Measurements from ENCODE around the gene SMG6.

SMG6 gene

DNA sequence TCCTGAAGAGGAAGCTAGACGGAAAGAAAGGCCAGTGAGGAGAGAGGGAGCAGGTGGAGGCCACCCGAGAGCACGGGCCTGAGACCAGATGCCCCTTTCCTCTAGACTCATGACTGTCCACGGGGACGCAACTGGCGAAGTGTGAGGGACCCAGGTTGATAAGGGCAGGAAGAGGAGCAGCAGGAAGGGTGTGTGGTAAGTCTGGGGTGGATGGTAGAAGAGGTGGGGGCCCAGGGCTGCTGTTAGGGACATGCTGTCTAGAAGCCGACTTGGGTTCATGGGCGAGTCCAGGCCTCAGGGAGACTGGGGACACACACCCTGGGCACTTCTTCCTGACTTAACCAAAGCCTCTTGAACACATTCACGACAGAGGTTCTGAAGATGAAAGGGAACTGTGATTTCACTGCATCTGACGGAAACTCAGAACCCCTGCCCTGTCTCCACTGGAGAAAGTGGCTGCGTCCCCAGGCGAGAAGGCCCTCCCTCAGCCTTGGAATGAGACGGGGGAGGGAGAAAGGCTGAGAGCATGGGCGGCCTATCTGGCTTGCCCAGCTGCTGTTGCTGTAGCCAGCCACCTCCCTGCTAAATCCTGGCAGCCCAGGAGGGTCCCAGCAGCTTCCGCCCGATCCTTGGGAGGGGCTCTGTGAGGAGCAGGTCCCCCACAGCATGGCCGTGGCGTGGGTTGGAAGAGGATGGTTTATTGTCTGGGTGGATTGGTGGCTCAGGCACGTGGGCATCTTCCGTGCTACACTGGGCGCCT, 242.7 kb downstream of the SMG6 start:
- no peak for TF ChIP-seq CTCF (conservative IDR thresholded peaks at IDR 0.05; ENCODE audit: low read depth, low read length)

DNA sequence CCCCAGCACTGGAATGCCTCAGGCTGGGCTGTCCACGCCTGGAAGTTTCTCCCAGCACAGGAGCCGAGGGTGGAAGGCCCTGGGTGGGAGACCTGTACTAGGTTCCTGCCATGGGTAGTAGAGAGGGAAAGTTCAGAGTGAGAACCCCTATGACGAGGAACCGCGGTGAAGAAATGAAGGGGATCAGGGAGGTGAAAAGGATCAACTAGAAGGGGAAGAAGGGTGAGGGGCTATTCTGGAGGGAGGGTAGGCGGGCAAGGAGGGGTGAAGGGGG, 243.3 kb downstream of the SMG6 start:
- H3K4me3 ChIP-seq (ENCODE audit: low read length), result no peak overlapping the region
- no peak for TF ChIP-seq CTCF (conservative IDR thresholded peaks at IDR 0.05; ENCODE audit: low read depth, low read length)

More for the DNA sequence above, 242.7 kb downstream of the SMG6 start:
- no peak for DNase-seq (ENCODE audit: low read depth)
- no peak overlapping the region for H3K4me3 ChIP-seq (ENCODE audit: low read length)

DNA sequence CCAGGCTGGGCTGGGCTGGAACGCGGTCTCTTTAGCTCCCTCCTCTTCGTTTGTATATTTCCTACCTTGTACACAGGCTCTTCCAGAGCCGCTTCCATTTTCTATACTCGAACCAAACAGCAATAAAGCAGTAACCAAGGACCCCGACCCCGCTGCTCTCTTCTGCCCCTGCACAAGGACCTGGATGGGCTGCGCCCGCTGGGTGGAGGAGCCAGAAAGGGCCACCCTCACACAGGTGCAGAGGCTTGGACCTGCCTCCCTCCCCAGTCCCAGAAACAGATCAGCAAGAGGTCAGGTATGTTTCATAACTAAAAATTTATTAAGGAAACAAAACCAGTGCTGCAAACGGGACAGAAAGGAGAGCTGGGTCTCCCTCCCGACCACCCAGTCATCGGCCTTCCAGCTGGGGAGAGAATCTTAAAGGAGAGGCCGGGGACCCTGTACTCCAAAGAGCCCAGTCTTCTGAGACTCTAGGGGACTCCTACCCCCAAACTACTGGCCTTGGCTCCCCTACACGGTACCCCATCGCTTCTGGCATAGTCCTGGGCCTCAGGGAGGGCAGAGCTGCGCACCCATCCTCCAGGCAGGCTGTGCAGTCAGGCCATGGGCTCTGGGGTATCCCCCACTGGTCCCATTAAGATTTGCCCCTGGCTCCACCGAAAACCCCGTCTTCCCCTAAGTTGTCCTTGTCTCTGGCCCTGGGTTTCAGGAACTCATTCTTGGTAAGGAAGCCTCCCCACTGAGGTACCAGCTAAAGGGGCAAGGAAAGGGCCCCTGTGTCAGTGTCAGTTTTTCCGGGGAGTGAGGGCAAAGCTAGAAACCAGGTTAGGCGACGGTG, 243.8 kb downstream of the SMG6 start:
- no peak overlapping the region for H3K4me3 ChIP-seq (ENCODE audit: low read length)
- no peak for DNase-seq (ENCODE audit: low read depth)
- TF ChIP-seq CTCF (conservative IDR thresholded peaks at IDR 0.05; ENCODE audit: low read depth, low read length), result no peak

More for the DNA sequence above, 243.3 kb downstream of the SMG6 start:
- DNase-seq (ENCODE audit: low read depth), result no peak

DNA sequence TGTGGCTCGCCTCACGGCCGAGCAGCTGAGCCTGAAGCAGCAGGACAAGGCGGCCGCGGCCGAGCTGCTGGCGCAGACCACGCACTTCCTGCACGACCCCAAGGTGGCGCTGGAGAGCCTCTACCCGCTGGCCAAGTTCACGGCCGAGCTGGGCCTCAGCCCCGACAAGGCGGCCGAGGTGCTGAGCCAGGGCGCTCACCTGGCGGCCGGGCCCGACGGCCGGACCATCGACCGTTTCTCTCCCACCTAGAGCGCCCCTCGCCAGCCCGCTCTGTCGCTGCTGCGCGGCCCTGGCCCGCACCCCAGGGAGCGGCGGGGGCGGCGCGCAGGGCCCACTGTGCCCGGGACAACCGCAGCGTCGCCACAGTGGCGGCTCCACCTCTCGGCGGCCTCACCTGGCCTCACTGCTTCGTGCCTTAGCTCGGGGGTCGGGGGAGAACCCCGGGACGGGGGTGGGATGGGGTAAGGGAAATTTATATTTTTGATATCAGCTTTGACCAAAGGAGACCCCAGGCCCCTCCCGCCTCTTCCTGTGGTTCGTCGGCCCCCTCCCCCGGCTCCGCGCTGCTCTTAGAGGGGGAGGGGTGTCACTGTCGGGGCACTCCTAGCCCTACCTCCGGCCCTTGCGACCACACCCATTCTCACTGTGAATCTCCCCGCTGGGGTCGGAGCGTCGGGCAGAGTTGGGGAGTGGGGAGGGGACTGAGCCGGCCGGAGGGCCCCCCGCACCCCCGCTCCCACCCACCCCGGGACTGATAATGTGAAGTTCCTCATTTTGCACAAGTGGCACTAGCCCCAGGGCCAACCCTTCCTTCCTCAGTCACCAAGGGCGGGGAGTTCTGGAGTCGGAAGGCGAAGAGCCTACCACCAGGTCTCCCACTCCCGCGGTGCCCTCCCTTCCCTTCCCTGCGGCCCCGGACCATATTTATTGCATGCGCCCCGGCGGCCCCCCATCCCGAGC, 244.7 kb downstream of the SMG6 start:
- DNase-seq (ENCODE audit: low read depth), result no peak
- TF ChIP-seq CTCF (conservative IDR thresholded peaks at IDR 0.05; ENCODE audit: low read depth, low read length), result peak; percentile 74
- no peak overlapping the region for H3K4me3 ChIP-seq (ENCODE audit: low read length)

DNA sequence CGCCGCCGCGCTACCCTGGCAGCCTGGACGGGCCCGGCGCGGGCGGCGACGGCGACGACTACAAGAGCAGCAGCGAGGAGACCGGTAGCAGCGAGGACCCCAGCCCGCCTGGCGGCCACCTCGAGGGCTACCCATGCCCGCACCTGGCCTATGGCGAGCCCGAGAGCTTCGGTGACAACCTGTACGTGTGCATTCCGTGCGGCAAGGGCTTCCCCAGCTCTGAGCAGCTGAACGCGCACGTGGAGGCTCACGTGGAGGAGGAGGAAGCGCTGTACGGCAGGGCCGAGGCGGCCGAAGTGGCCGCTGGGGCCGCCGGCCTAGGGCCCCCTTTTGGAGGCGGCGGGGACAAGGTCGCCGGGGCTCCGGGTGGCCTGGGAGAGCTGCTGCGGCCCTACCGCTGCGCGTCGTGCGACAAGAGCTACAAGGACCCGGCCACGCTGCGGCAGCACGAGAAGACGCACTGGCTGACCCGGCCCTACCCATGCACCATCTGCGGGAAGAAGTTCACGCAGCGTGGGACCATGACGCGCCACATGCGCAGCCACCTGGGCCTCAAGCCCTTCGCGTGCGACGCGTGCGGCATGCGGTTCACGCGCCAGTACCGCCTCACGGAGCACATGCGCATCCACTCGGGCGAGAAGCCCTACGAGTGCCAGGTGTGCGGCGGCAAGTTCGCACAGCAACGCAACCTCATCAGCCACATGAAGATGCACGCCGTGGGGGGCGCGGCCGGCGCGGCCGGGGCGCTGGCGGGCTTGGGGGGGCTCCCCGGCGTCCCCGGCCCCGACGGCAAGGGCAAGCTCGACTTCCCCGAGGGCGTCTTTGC, 245.6 kb downstream of the SMG6 start:
- no peak for TF ChIP-seq CTCF (conservative IDR thresholded peaks at IDR 0.05; ENCODE audit: low read depth, low read length)
- no peak for DNase-seq (ENCODE audit: low read depth)
- H3K4me3 ChIP-seq (ENCODE audit: low read length), result no peak overlapping the region

DNA sequence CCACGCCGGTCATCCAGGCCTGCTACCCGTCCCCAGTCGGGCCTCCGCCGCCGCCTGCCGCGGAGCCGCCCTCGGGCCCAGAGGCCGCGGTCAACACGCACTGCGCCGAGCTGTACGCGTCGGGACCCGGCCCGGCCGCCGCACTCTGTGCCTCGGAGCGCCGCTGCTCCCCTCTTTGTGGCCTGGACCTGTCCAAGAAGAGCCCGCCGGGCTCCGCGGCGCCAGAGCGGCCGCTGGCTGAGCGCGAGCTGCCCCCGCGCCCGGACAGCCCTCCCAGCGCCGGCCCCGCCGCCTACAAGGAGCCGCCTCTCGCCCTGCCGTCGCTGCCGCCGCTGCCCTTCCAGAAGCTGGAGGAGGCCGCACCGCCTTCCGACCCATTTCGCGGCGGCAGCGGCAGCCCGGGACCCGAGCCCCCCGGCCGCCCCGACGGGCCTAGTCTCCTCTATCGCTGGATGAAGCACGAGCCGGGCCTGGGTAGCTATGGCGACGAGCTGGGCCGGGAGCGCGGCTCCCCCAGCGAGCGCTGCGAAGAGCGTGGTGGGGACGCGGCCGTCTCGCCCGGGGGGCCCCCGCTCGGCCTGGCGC, 246.3 kb downstream of the SMG6 start:
- no peak for TF ChIP-seq CTCF (conservative IDR thresholded peaks at IDR 0.05; ENCODE audit: low read depth, low read length)
- H3K4me3 ChIP-seq (ENCODE audit: low read length), result no peak overlapping the region
- no peak for DNase-seq (ENCODE audit: low read depth)

All from retinal pigment epithelial cell (primary cell).